ENCODE results near the gene SUMO4.

DNA sequence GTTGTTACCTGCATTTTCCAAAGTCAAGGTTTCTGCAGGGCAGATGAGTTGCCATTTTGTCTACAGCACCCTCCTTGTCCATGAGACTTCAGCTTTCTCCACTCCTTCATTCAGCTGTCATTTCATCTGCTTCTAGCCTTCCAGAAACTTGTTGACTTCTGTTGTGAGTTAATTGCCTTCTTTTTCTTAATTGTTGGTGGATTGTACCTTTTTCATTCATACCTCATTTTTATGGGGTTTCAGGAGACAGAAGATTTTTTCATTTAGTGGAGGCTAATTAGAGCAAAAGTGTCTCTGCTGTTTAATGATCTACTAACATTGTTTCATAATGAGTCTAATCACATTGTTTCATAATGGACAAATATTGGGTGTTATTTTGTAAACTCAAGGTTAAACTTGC, 7.5 kb upstream of the SUMO4 start:
- TF ChIP-seq POLR2A (IDR thresholded peaks at IDR 0.05) (no peak), CTCF (IDR thresholded peaks at IDR 0.05 in 4 of 5, conservative IDR thresholded peaks at IDR 0.05 in 1 of 5) (no peak)

Measured in gastrocnemius medialis (tissue), 4 donors.